PFSK-1 (cell line): ENCODE measurements around the gene LDLRAD3.

Experiments
- FOXP2 ChIP-seq: optimal IDR thresholded peaks from 2 replicates; pipeline ENCODE3; 2011; ENCODE audit warnings: borderline replicate concordance, control low read depth, inconsistent platforms; ENCODE audit not compliant: insufficient read depth; ENCODE audit errors: extremely low read length, extremely low read depth
- POLR2AphosphoS5 ChIP-seq: IDR thresholded peaks from 2 replicates; pipeline ENCODE4 v1.6.1; 2012; ENCODE audit warnings: low read depth, mild to moderate bottlenecking, control low read depth, low read length, moderate library complexity
- REST ChIP-seq, 2 experiments: IDR thresholded peaks; 2 replicates each; pipeline versions ENCODE4 v1.6.1 to v1.8.0; 2011 to 2012; ENCODE audit warnings: low read depth in 2 of 2, low read length in 2 of 2, control low read depth in 1 of 2, inconsistent platforms in 1 of 2, mild to moderate bottlenecking in 1 of 2, moderate library complexity in 1 of 2; ENCODE audit not compliant: insufficient read depth in 1 of 2
- SIN3A ChIP-seq: IDR thresholded peaks from 2 replicates; pipeline ENCODE4 v1.6.1; 2012; ENCODE audit warnings: mild to moderate bottlenecking, low read length, moderate library complexity, borderline replicate concordance; ENCODE audit not compliant: insufficient read depth
- TAF1 ChIP-seq: IDR thresholded peaks from 2 replicates; pipeline ENCODE4 v1.6.1; 2012; ENCODE audit warnings: low read length, control low read depth, borderline replicate concordance; ENCODE audit not compliant: insufficient read depth

Gene LDLRAD3

GRCh38 chr11:36149538-36150242 lies 205.8 kb downstream of the LDLRAD3 start:
- TF ChIP-seq REST (IDR thresholded peaks at IDR 0.05; ENCODE audit: insufficient read depth in 1 of 2, low read depth in 2 of 2, low read length in 2 of 2) (no peak), FOXP2 (no peak), POLR2AphosphoS5 (no peak), TAF1 (0 out of 2 replicates have a peak, but pooled peaks have one; percentile 22), SIN3A (no peak; the same call in 1 of the 2 replicates)

- TF ChIP-seq SIN3A (no peak), REST (IDR thresholded peaks at IDR 0.05; ENCODE audit: insufficient read depth in 1 of 2, low read depth in 2 of 2, low read length in 2 of 2) (no peak), POLR2AphosphoS5 (no peak), FOXP2 (no peak), TAF1 (no peak)
These were observed 207.1 kb downstream of the LDLRAD3 start for GRCh38 chr11:36150986-36151385.

- TF ChIP-seq SIN3A (peak; percentile 65; the same call in 1 of the 2 replicates), FOXP2 (no peak), POLR2AphosphoS5 (no peak)
These were observed 208.2 kb downstream of the LDLRAD3 start for GRCh38 chr11:36151933-36152580.

GRCh38 chr11:36153551-36153950 lies 209.7 kb downstream of the LDLRAD3 start:
- no peak for TF ChIP-seq POLR2AphosphoS5
- no peak for TF ChIP-seq SIN3A
- no peak for TF ChIP-seq REST (IDR thresholded peaks at IDR 0.05; ENCODE audit: insufficient read depth in 1 of 2, low read depth in 2 of 2, low read length in 2 of 2)
- no peak for TF ChIP-seq FOXP2
- no peak for TF ChIP-seq TAF1

GRCh38 chr11:36155124-36155561 lies 211.3 kb downstream of the LDLRAD3 start:
- TF ChIP-seq REST (IDR thresholded peaks at IDR 0.05; ENCODE audit: insufficient read depth in 1 of 2, low read depth in 2 of 2, low read length in 2 of 2) (no peak), FOXP2 (no peak), TAF1 (no peak), POLR2AphosphoS5 (no peak), SIN3A (no peak)
